GM21423 (cell line): ENCODE results near the gene HIC2.
"Not testable (repeated sequence)": the region's sequence is repeated elsewhere in the genome, so short reads cannot be mapped to it uniquely, and the experiment has no call there.

Source experiments
- ATAC-seq: cut with Tn5 transposase; IDR thresholded peaks from one replicate; pipeline ENCODE4 v1.9.1; 2021; ENCODE audit warnings: mild to moderate bottlenecking, moderate library complexity; ENCODE audit not compliant: unreplicated experiment

The HIC2 gene

GRCh38 chr22:21417227-21417746 lies at the start of gene HIC2:
HIC2 (plus strand) TSS chr22:21417371; CDS start chr22:21442832, 25,461 bp downstream.
- ATAC-seq, result peak; percentile 63

GRCh38 chr22:21368603-21369310 lies 48.4 kb upstream of the HIC2 start:
- not testable (repeated sequence) for ATAC-seq

GRCh38 chr22:21375880-21376279 lies 41.3 kb upstream of the HIC2 start:
- ATAC-seq, result not testable (repeated sequence)

GRCh38 chr22:21383701-21384467 lies 33.3 kb upstream of the HIC2 start, which contains the start of gene RIMBP3B:
RIMBP3B (plus strand) TSS chr22:21383751; CDS start chr22:21383859, 108 bp downstream.
- peak; percentile 84 for ATAC-seq

GRCh38 chr22:21384468-21385357 lies 32.5 kb upstream of the HIC2 start:
- ATAC-seq, result not testable (repeated sequence)

GRCh38 chr22:21389480-21389879 lies 27.7 kb upstream of the HIC2 start:
- not testable (repeated sequence) for ATAC-seq

GRCh38 chr22:21390013-21390412 lies 27.2 kb upstream of the HIC2 start:
- ATAC-seq, result not testable (repeated sequence)

GRCh38 chr22:21394613-21395012 lies 22.6 kb upstream of the HIC2 start:
- not testable (repeated sequence) for ATAC-seq

GRCh38 chr22:21401197-21401969 lies 15.8 kb upstream of the HIC2 start:
- not testable (repeated sequence) for ATAC-seq

GRCh38 chr22:21402763-21403314 lies 14.3 kb upstream of the HIC2 start:
- not testable (repeated sequence) for ATAC-seq

- ATAC-seq, result not testable (repeated sequence)
These were observed 10.0 kb upstream of the HIC2 start for GRCh38 chr22:21407139-21407538.

GRCh38 chr22:21407792-21408191 lies 9.4 kb upstream of the HIC2 start:
- not testable (repeated sequence) for ATAC-seq

GRCh38 chr22:21416375-21416774 lies 796 bp upstream of the HIC2 start:
- not testable (repeated sequence) for ATAC-seq

GRCh38 chr22:21417853-21418252 lies 682 bp downstream of the HIC2 start:
- peak; percentile 7 for ATAC-seq

- not testable (repeated sequence) for ATAC-seq
These were observed 1.9 kb downstream of the HIC2 start for GRCh38 chr22:21418974-21419638.

- ATAC-seq, result not testable (repeated sequence)
These were observed 3.1 kb downstream of the HIC2 start for GRCh38 chr22:21420180-21420763.

- ATAC-seq, result not testable (repeated sequence)
These were observed 7.0 kb downstream of the HIC2 start for GRCh38 chr22:21424084-21424709.
